HEK293 (cell line): Measurements from ENCODE around the gene HOXA11.
A peak's percentile ranks its signal among the peaks of the same experiment; 100 is the strongest.

Experiments
- AEBP2 ChIP-seq: fragments of 450-650 bp; formaldehyde crosslinking; IDR thresholded peaks from 2 replicates; pipeline ENCODE4 v1.5.1; 2016; ENCODE audit warnings: missing biosample characterization, missing genetic modification characterization, borderline replicate concordance
- CTCF ChIP-seq: fragments of 450-650 bp; formaldehyde crosslinking; IDR thresholded peaks from 2 replicates; pipeline ENCODE4 v1.5.1; 2016; ENCODE audit warnings: missing biosample characterization, missing genetic modification characterization
- MZF1 ChIP-seq: fragments of 450-650 bp; formaldehyde crosslinking; IDR thresholded peaks from 2 replicates; pipeline ENCODE4 v1.5.1; 2017; ENCODE audit warnings: missing biosample characterization, missing genetic modification characterization, borderline replicate concordance
- TSHZ1 ChIP-seq: fragments of 450-650 bp; formaldehyde crosslinking; IDR thresholded peaks from 2 replicates; pipeline ENCODE4 v1.5.1; 2016; ENCODE audit warnings: missing biosample characterization, missing genetic modification characterization, borderline replicate concordance
- ZNF292 ChIP-seq: fragments of 450-650 bp; formaldehyde crosslinking; IDR thresholded peaks from 2 replicates; pipeline ENCODE4 v1.5.1; 2016; ENCODE audit warnings: low read depth, missing biosample characterization, missing genetic modification characterization, borderline replicate concordance
- ZNF843 ChIP-seq: fragments of 450-650 bp; formaldehyde crosslinking; IDR thresholded peaks from 2 replicates; pipeline ENCODE4 v1.5.1; 2016; ENCODE audit warnings: missing biosample characterization, missing genetic modification characterization

- TF ChIP-seq ZNF292 (tag by site-specific recombination) (no peak), CTCF (peak; percentile 87), ZNF843 (no peak), TSHZ1 (tag by site-specific recombination) (no peak), MZF1 (tag by site-specific recombination) (no peak), AEBP2 (no peak)
These were observed 34.3 kb downstream of the HOXA11 start for GRCh38 chr7:27150568-27151340.
